GM23338 (cell line): ENCODE data around the gene FAM3D. TPM values are rescaled to one million over a fixed set of nuclear protein-coding genes. Genes with fewer than 3 reads are reported as not detected.

ENCODE experiments used
- ATAC-seq: fragments of 200-7000 bp; cut with Tn5 transposase; 3 replicates; pipeline ENCODE4 v1.9.1; 2020
- DNase-seq: peaks from one replicate; pipeline ENCODE4 v3.0.0-alpha.2; 2015; ENCODE audit warnings: low spot score
- H2AFZ ChIP-seq: fragments of 200-600 bp; sonication (generic); 2 replicates; pipeline ENCODE4 v1.8.0; 2016; ENCODE audit warnings: antibody characterized with exemption, mild to moderate bottlenecking, moderate library complexity
- H3F3A ChIP-seq: fragments of 200-600 bp; sonication (generic); replicated peaks from 2 replicates; pipeline ENCODE4 v1.8.0; 2017; ENCODE audit warnings: antibody characterized with exemption, mixed run types, low read depth
- H3K27ac ChIP-seq: fragments of 200-600 bp; sonication (generic); 2 replicates; pipeline ENCODE4 v1.6.1; 2016; ENCODE audit warnings: low read depth
- H3K27me3 ChIP-seq: fragments of 200-600 bp; sonication (generic); 2 replicates; pipeline ENCODE4 v1.8.0; 2016; ENCODE audit warnings: mild to moderate bottlenecking, mixed run types, moderate library complexity; ENCODE audit not compliant: insufficient read depth
- H3K36me3 ChIP-seq: fragments of 200-600 bp; sonication (generic); 2 replicates; pipeline ENCODE4 v1.8.0; 2016; ENCODE audit warnings: mild to moderate bottlenecking; ENCODE audit not compliant: insufficient read depth
- H3K4me1 ChIP-seq: fragments of 200-600 bp; sonication (generic); 2 replicates; pipeline ENCODE4 v1.8.0; 2016; ENCODE audit warnings: mild to moderate bottlenecking, moderate library complexity; ENCODE audit not compliant: insufficient read depth
- H3K4me2 ChIP-seq: fragments of 200-600 bp; sonication (generic); 2 replicates; pipeline ENCODE4 v1.7.1; 2017; ENCODE audit warnings: mixed run types
- H3K4me3 ChIP-seq: fragments of 200-600 bp; sonication (generic); 2 replicates; pipeline ENCODE4 v1.6.1; 2016; ENCODE audit warnings: mixed run types
- H3K79me2 ChIP-seq: fragments of 200-600 bp; sonication (generic); replicated peaks from 2 replicates; pipeline ENCODE4 v1.8.0; 2017; ENCODE audit warnings: mild to moderate bottlenecking; ENCODE audit not compliant: insufficient read depth
- H3K9me2 ChIP-seq: fragments of 200-600 bp; sonication (generic); 2 replicates; pipeline ENCODE4 v1.8.0; 2017; ENCODE audit not compliant: insufficient read depth
- H4K20me1 ChIP-seq: fragments of 200-600 bp; sonication (generic); replicated peaks from 2 replicates; pipeline ENCODE4 v1.8.0; 2017; ENCODE audit warnings: mild to moderate bottlenecking; ENCODE audit not compliant: insufficient read depth
- H3K27ac Mint-ChIP-seq: 2 replicates; pipeline ENCODE4 v1.8.0; 2020; ENCODE audit warnings: inconsistent platforms, mild to moderate bottlenecking, moderate library complexity, mixed read lengths
- H3K27me3 Mint-ChIP-seq: 3 replicates; pipeline ENCODE4 v1.8.0; 2022; ENCODE audit warnings: low read depth, mild to moderate bottlenecking, moderate library complexity, mixed read lengths, inconsistent platforms; ENCODE audit not compliant: insufficient read depth, poor library complexity
- H3K36me3 Mint-ChIP-seq: 3 replicates; pipeline ENCODE4 v1.8.0; 2021; ENCODE audit warnings: low read depth, mild to moderate bottlenecking, inconsistent platforms, moderate library complexity, mixed read lengths
- H3K4me1 Mint-ChIP-seq: 3 replicates; pipeline ENCODE4 v1.8.0; 2020; ENCODE audit warnings: mild to moderate bottlenecking, inconsistent platforms, mixed read lengths
- H3K4me3 Mint-ChIP-seq: 3 replicates; pipeline ENCODE4 v1.8.0; 2021; ENCODE audit warnings: moderate library complexity, mild to moderate bottlenecking, inconsistent platforms, mixed read lengths
- H3K9me3 Mint-ChIP-seq: 3 replicates; pipeline ENCODE4 v1.8.0; 2020; ENCODE audit warnings: moderate library complexity, mild to moderate bottlenecking, inconsistent platforms, mixed read lengths
- CREB1 ChIP-seq: fragments of 250-450 bp; sonication (Bioruptor Pico); IDR thresholded peaks from 2 replicates; pipeline ENCODE4 v1.5.0; 2020; ENCODE audit warnings: low read depth, mild to moderate bottlenecking, moderate library complexity
- CTCF ChIP-seq, 2 experiments: fragments of 200-600 bp in 1 of 2; sonication (generic) in 1 of 2; conservative IDR thresholded peaks; 2 replicates each; pipeline versions ENCODE4 v1.5.1 to v1.6.1; 2016 to 2017; ENCODE audit warnings: antibody characterized with exemption in 2 of 2, low read depth in 2 of 2, mild to moderate bottlenecking in 2 of 2, moderate library complexity in 1 of 2
- JUNB ChIP-seq: IDR thresholded peaks from one replicate; pipeline ENCODE4 v1.6.1; 2016; ENCODE audit warnings: antibody characterized with exemption; ENCODE audit not compliant: unreplicated experiment
- NANOG ChIP-seq: IDR thresholded peaks from 2 replicates; pipeline ENCODE4 v1.6.1; 2016; ENCODE audit warnings: antibody characterized with exemption, borderline replicate concordance
- POLR2AphosphoS5 ChIP-seq: IDR thresholded peaks from 2 replicates; pipeline ENCODE4 v1.6.1; 2016; ENCODE audit warnings: antibody characterized with exemption, low read depth
- STAT1 ChIP-seq: IDR thresholded peaks from one replicate; pipeline ENCODE4 v1.6.1; 2016; ENCODE audit warnings: antibody characterized with exemption; ENCODE audit not compliant: unreplicated experiment
- ZNF331 ChIP-seq: fragments of 250-450 bp; sonication (Bioruptor Pico); IDR thresholded peaks from 2 replicates; pipeline ENCODE4 v1.5.0; 2020; ENCODE audit warnings: low read depth, mild to moderate bottlenecking, moderate library complexity
- polyA plus RNA-seq: library from polyadenylated mRNA; unstranded; fragments of >200 nt; fragmentation: Nextera tagmentation; extraction: Ambion mirVana; gene quantifications from 2 replicates; pipeline ENCODE4 v1.2.1, GENCODE V29; 2016
- total RNA-seq: library from RNA; depleted of rRNA; stranded (reverse); fragments of >200 nt; shearing (Covaris generic); gene quantifications from 2 replicates; pipeline ENCODE4 v1.2.3, GENCODE V29; 2014
- TF ChIP-seq, protein P1 (sequence below): IDR thresholded peaks from one replicate; pipeline ENCODE4 v1.6.1; 2018; ENCODE audit warnings: antibody characterized with exemption; ENCODE audit not compliant: unreplicated experiment
- TF ChIP-seq, protein P2 (sequence below): fragments of 250-450 bp; sonication (Bioruptor Pico); IDR thresholded peaks from 2 replicates; pipeline ENCODE4 v1.5.0; 2020; ENCODE audit warnings: mild to moderate bottlenecking, moderate library complexity

Gene FAM3D
- total and polyA plus RNA-seq, 2 experiments from 2014 or later = 0.26 TPM; not detected in 1

- Mint-ChIP-seq H3K4me3 (peak overlapping the region; percentile 63; the same call in 2 of the 3 replicates), H3K4me1 (peaks cover 40% of the 10 kb centered on the region), H3K9me3 (peaks cover 7% of the 10 kb centered on the region), H3K27me3 (peaks cover 44% of the 10 kb centered on the region), H3K27ac (no peak overlapping the region), H3K36me3 (peaks cover 6% of the 10 kb centered on the region; the same call in 2 of the 3 replicates)
- no peaks in the 10 kb centered on the region for H3K9me2 ChIP-seq
- peak overlapping the region; percentile 63 for H3K4me3 ChIP-seq
- no peaks in the 10 kb centered on the region for H3K36me3 ChIP-seq
- peak; percentile 80 for ATAC-seq
- H4K20me1 ChIP-seq = no peaks in the 10 kb centered on the region
- peak overlapping the region; percentile 97 for H2AFZ ChIP-seq
- H3K79me2 ChIP-seq = no peaks in the 10 kb centered on the region
- peak; percentile 94 for DNase-seq
- peaks cover 39% of the 10 kb centered on the region for H3K27me3 ChIP-seq
- no peak for TF ChIP-seq ZNF331 (CRISPR knock-in tag)
- peak; percentile 48 to 53 for TF ChIP-seq CTCF (conservative IDR thresholded peaks at IDR 0.05; ENCODE audit: low read depth in 2 of 2)
- no peak for TF ChIP-seq NANOG
- TF ChIP-seq, protein P1, sequence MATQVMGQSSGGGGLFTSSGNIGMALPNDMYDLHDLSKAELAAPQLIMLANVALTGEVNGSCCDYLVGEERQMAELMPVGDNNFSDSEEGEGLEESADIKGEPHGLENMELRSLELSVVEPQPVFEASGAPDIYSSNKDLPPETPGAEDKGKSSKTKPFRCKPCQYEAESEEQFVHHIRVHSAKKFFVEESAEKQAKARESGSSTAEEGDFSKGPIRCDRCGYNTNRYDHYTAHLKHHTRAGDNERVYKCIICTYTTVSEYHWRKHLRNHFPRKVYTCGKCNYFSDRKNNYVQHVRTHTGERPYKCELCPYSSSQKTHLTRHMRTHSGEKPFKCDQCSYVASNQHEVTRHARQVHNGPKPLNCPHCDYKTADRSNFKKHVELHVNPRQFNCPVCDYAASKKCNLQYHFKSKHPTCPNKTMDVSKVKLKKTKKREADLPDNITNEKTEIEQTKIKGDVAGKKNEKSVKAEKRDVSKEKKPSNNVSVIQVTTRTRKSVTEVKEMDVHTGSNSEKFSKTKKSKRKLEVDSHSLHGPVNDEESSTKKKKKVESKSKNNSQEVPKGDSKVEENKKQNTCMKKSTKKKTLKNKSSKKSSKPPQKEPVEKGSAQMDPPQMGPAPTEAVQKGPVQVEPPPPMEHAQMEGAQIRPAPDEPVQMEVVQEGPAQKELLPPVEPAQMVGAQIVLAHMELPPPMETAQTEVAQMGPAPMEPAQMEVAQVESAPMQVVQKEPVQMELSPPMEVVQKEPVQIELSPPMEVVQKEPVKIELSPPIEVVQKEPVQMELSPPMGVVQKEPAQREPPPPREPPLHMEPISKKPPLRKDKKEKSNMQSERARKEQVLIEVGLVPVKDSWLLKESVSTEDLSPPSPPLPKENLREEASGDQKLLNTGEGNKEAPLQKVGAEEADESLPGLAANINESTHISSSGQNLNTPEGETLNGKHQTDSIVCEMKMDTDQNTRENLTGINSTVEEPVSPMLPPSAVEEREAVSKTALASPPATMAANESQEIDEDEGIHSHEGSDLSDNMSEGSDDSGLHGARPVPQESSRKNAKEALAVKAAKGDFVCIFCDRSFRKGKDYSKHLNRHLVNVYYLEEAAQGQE = peak; percentile 17
- peak; percentile 6; the same call in 1 of the 2 replicates for TF ChIP-seq CREB1 (CRISPR knock-in tag)
- 0 out of 2 replicates have a peak, but pooled peaks have one; percentile 15 for TF ChIP-seq POLR2AphosphoS5
- TF ChIP-seq STAT1 = no peak
- TF ChIP-seq JUNB = no peak
- H3K4me2 ChIP-seq = peak overlapping the region; percentile 82
- H3K27ac ChIP-seq = no peak overlapping the region
- peaks cover 43% of the 10 kb centered on the region for H3K4me1 ChIP-seq
- H3F3A ChIP-seq = 0 out of 2 replicates have a peak, but pooled peaks cover 7% of the 10 kb centered on the region
These were observed 81.4 kb downstream of the FAM3D start for GRCh38 chr3:58585005-58585786.

- H3K4me1 Mint-ChIP-seq = peaks cover 43% of the 10 kb centered on the region
- no peaks in the 10 kb centered on the region for H3K9me2 ChIP-seq
- no peak overlapping the region for H3K27ac Mint-ChIP-seq
- H3K4me3 ChIP-seq = peak overlapping the region; percentile 63
- 0 out of 2 replicates have a peak, but pooled peaks cover 7% of the 10 kb centered on the region for H3F3A ChIP-seq
- peak overlapping the region; percentile 82 for H3K4me2 ChIP-seq
- H3K9me3 Mint-ChIP-seq = peaks cover 7% of the 10 kb centered on the region
- peak overlapping the region; percentile 63; the same call in 2 of the 3 replicates for H3K4me3 Mint-ChIP-seq
- H2AFZ ChIP-seq = peak overlapping the region; percentile 97; the same call in 1 of the 2 replicates
- peaks cover 39% of the 10 kb centered on the region for H3K27me3 ChIP-seq
- peaks cover 44% of the 10 kb centered on the region for H3K27me3 Mint-ChIP-seq
- H3K27ac ChIP-seq = no peak overlapping the region
- H3K36me3 Mint-ChIP-seq = peaks cover 6% of the 10 kb centered on the region; the same call in 2 of the 3 replicates
- peaks cover 46% of the 10 kb centered on the region for H3K4me1 ChIP-seq
- no peaks in the 10 kb centered on the region for H3K36me3 ChIP-seq
- H3K79me2 ChIP-seq = no peaks in the 10 kb centered on the region
- DNase-seq = no peak
- no peak for ATAC-seq
- no peaks in the 10 kb centered on the region for H4K20me1 ChIP-seq
- no peak for TF ChIP-seq CREB1 (CRISPR knock-in tag)
- TF ChIP-seq, protein P2, sequence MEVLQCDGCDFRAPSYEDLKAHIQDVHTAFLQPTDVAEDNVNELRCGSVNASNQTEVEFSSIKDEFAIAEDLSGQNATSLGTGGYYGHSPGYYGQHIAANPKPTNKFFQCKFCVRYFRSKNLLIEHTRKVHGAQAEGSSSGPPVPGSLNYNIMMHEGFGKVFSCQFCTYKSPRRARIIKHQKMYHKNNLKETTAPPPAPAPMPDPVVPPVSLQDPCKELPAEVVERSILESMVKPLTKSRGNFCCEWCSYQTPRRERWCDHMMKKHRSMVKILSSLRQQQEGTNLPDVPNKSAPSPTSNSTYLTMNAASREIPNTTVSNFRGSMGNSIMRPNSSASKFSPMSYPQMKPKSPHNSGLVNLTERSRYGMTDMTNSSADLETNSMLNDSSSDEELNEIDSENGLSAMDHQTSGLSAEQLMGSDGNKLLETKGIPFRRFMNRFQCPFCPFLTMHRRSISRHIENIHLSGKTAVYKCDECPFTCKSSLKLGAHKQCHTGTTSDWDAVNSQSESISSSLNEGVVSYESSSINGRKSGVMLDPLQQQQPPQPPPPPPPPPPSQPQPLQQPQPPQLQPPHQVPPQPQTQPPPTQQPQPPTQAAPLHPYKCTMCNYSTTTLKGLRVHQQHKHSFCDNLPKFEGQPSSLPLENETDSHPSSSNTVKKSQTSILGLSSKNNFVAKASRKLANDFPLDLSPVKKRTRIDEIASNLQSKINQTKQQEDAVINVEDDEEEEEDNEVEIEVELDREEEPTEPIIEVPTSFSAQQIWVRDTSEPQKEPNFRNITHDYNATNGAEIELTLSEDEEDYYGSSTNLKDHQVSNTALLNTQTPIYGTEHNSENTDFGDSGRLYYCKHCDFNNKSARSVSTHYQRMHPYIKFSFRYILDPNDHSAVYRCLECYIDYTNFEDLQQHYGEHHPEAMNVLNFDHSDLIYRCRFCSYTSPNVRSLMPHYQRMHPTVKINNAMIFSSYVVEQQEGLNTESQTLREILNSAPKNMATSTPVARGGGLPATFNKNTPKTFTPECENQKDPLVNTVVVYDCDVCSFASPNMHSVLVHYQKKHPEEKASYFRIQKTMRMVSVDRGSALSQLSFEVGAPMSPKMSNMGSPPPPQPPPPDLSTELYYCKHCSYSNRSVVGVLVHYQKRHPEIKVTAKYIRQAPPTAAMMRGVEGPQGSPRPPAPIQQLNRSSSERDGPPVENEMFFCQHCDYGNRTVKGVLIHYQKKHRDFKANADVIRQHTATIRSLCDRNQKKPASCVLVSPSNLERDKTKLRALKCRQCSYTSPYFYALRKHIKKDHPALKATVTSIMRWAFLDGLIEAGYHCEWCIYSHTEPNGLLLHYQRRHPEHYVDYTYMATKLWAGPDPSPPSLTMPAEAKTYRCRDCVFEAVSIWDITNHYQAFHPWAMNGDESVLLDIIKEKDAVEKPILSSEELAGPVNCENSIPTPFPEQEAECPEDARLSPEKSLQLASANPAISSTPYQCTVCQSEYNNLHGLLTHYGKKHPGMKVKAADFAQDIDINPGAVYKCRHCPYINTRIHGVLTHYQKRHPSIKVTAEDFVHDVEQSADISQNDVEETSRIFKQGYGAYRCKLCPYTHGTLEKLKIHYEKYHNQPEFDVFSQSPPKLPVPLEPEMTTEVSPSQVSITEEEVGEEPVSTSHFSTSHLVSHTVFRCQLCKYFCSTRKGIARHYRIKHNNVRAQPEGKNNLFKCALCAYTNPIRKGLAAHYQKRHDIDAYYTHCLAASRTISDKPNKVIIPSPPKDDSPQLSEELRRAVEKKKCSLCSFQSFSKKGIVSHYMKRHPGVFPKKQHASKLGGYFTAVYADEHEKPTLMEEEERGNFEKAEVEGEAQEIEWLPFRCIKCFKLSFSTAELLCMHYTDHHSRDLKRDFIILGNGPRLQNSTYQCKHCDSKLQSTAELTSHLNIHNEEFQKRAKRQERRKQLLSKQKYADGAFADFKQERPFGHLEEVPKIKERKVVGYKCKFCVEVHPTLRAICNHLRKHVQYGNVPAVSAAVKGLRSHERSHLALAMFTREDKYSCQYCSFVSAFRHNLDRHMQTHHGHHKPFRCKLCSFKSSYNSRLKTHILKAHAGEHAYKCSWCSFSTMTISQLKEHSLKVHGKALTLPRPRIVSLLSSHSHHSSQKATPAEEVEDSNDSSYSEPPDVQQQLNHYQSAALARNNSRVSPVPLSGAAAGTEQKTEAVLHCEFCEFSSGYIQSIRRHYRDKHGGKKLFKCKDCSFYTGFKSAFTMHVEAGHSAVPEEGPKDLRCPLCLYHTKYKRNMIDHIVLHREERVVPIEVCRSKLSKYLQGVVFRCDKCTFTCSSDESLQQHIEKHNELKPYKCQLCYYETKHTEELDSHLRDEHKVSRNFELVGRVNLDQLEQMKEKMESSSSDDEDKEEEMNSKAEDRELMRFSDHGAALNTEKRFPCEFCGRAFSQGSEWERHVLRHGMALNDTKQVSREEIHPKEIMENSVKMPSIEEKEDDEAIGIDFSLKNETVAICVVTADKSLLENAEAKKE = no peak
- TF ChIP-seq NANOG = no peak
- TF ChIP-seq JUNB = no peak
These were observed 81.9 kb downstream of the FAM3D start for GRCh38 chr3:58584690-58585004.
